Glutamatergic neuron (in vitro differentiated cells): Measurements from ENCODE around the gene RAP1GAP. TPM values are rescaled to one million over a fixed set of nuclear protein-coding genes. Genes with fewer than 3 reads are reported as not detected.
A peak's percentile ranks its signal among the peaks of the same experiment; 100 is the strongest.

ENCODE experiments used
- DNase-seq: peaks from one replicate; pipeline ENCODE4 v3.0.0; 2022
- H3K27ac Mint-ChIP-seq: one replicate; pipeline ENCODE4 v1.8.0; 2020; ENCODE audit warnings: mild to moderate bottlenecking, mixed read lengths, inconsistent platforms; ENCODE audit not compliant: unreplicated experiment
- H3K27me3 Mint-ChIP-seq: one replicate; pipeline ENCODE4 v1.8.0; 2020; ENCODE audit warnings: mild to moderate bottlenecking, moderate library complexity, mixed read lengths, inconsistent platforms; ENCODE audit not compliant: unreplicated experiment
- H3K36me3 Mint-ChIP-seq: one replicate; pipeline ENCODE4 v1.8.0; 2020; ENCODE audit warnings: mild to moderate bottlenecking, mixed read lengths, inconsistent platforms; ENCODE audit not compliant: unreplicated experiment
- H3K4me1 Mint-ChIP-seq: one replicate; pipeline ENCODE4 v1.8.0; 2020; ENCODE audit warnings: mild to moderate bottlenecking, low read depth, mixed read lengths, inconsistent platforms; ENCODE audit not compliant: unreplicated experiment
- H3K4me3 Mint-ChIP-seq: one replicate; pipeline ENCODE4 v1.8.0; 2020; ENCODE audit warnings: mild to moderate bottlenecking, mixed read lengths, inconsistent platforms; ENCODE audit not compliant: unreplicated experiment
- H3K9me3 Mint-ChIP-seq: one replicate; pipeline ENCODE4 v1.8.0; 2020; ENCODE audit warnings: mild to moderate bottlenecking, moderate library complexity, mixed read lengths, inconsistent platforms; ENCODE audit not compliant: unreplicated experiment
- total RNA-seq: library from RNA; stranded (reverse); fragmentation: NEBNext Ultra II Directional; extraction: Animal tissue kit (Norgen Biotek cat#: 25700); gene quantifications from one replicate; pipeline ENCODE4 v1.2.1, GENCODE V29; 2021; ENCODE audit not compliant: unreplicated experiment
- TF ChIP-seq, protein P1 (sequence below): fragments of 200-600 bp; sonication (generic); IDR thresholded peaks from one replicate; pipeline ENCODE4 v1.5.0; 2021; ENCODE audit not compliant: partially characterized antibody, unreplicated experiment

RAP1GAP gene
- total RNA-seq, 1 donor from 2014 or later: 4.8 TPM

DNA sequence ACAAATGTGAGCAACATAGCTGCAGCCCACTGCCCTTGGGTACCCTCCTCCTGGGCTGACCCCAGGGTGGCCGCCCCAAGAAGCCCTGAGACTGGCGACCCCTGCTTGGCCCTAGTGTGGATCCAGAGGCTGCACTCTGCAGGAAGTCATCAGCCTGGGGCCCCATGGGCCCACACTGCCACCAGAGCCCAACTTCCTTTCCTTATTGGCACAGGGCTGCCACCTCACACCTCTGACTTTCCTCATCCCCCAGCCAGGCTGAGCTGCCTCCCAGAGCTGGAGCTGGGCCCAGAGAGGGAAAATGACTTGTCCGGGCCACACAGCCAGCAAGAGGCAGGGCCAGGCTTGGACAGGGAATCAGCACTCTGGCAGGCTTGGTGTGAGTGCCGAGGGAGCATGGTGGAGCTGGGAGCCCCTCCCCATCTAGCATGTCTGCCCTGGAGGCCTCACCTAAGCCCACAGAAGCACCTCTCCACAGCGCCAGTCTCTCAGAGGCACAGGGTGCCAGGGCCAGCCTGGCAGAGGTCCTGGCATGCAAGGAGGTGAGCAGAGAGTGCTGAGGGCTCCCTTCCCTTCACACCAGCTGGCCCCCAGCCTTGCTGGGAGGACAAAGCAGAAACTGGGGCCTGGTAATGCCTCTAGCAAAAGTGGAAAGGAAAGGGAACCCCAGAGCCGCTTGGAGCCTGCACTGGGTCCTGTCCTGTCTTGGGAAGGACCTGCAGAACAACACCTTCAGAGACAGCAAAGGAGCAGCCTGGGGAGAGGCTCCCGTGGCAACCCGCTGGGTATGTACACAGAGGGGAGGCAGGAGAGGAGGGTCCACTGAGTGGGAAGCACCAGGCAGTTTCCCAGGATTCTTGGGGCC, 3.2 kb downstream of the RAP1GAP start:
- peak overlapping the region; percentile 42 for H3K4me3 Mint-ChIP-seq
- no peaks in the 10 kb centered on the region for H3K36me3 Mint-ChIP-seq
- TF ChIP-seq, protein P1, sequence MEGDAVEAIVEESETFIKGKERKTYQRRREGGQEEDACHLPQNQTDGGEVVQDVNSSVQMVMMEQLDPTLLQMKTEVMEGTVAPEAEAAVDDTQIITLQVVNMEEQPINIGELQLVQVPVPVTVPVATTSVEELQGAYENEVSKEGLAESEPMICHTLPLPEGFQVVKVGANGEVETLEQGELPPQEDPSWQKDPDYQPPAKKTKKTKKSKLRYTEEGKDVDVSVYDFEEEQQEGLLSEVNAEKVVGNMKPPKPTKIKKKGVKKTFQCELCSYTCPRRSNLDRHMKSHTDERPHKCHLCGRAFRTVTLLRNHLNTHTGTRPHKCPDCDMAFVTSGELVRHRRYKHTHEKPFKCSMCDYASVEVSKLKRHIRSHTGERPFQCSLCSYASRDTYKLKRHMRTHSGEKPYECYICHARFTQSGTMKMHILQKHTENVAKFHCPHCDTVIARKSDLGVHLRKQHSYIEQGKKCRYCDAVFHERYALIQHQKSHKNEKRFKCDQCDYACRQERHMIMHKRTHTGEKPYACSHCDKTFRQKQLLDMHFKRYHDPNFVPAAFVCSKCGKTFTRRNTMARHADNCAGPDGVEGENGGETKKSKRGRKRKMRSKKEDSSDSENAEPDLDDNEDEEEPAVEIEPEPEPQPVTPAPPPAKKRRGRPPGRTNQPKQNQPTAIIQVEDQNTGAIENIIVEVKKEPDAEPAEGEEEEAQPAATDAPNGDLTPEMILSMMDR: no peak
- peaks cover 17% of the 10 kb centered on the region for H3K4me1 Mint-ChIP-seq
- peaks cover 10% of the 10 kb centered on the region for H3K27me3 Mint-ChIP-seq
- H3K27ac Mint-ChIP-seq: peak overlapping the region; percentile 79
- peaks cover 10% of the 10 kb centered on the region for H3K9me3 Mint-ChIP-seq
- DNase-seq: no peak

DNA sequence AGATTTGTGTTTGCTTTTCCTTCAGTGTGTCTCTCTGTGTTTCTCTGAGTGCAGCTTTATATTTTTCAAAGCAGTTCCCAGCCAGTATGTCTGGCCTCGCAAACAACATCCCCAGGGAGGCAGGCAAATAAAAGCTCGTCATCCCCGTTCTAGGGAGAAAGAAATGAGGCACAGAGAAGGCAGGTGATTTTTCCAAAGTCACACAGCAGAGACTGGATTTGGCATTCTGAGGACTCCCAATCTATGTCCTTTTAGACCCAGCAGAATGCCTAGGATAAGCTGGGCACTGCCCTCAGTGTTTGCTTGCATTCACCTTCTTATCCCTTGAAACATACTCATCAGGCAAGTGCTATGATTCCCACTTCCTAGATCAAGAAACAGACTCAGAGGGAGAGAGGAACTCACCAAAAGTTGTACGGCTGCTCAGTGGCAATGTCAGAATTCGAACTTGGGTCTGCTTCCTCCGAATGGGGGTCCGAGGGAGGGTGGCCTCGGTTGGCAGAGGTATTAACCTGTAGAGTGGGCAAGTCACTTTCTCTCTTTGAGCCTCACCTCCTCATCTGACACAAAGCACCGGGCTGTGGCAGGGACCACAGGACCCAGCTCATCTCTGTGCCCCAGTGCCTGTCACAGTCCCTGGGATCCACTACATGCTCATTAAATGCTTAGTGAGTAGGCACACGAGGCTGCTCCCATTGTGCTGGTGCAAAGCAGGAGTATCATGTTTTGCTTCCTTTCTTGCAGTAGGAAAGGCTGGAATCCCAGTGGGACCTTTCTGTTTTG, 4.2 kb downstream of the RAP1GAP start:
- Mint-ChIP-seq H3K4me3 (no peak overlapping the region), H3K27ac (no peak overlapping the region), H3K4me1 (peaks cover 17% of the 10 kb centered on the region), H3K9me3 (peaks cover 10% of the 10 kb centered on the region), H3K36me3 (no peaks in the 10 kb centered on the region), H3K27me3 (peaks cover 11% of the 10 kb centered on the region)
- TF ChIP-seq, protein P1: no peak
- no peak for DNase-seq

DNA sequence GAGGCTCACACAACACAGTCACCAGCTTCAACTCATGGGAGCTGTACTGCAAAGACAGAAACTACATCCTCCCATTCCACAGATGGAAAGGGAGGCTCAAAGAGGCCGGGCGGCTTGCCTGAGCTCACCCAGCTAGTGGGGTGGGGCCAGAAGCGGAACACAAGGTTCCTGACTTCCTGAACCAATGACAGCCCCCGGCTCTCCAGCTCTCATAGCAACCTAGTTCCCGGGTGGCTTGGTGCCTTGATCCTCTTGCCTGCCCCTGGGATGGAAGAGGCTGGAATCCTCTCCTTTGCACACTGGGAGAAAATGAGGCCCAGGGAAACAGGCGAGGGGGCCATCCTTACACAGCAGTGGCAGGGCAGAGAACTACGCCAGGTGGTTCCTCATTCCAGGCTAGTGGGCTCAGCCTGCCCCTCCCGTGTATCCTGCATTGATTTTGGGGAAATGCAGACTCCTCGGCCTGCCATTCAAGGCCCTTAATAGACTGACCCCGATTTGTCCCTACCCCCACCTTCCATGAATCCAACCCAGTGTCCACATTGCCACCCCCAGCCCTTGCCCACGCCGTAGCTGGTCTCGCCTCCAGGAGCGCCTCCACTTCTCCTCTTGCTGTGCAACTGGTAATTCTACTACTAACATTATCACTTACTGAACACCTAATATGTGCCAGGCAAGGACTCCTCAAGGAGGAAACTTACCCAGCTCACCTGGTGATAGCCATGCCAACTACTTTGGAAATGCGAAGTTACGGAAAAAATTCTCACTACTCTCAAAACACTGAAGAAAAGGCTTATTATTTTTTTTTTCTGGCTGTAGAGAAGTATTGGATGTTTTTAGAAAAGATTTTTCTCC, 5.0 kb downstream of the RAP1GAP start:
- DNase-seq: no peak
- Mint-ChIP-seq H3K4me3 (no peak overlapping the region), H3K36me3 (no peaks in the 10 kb centered on the region), H3K9me3 (peaks cover 10% of the 10 kb centered on the region), H3K27me3 (peaks cover 16% of the 10 kb centered on the region), H3K27ac (peak overlapping the region; percentile 82), H3K4me1 (peaks cover 17% of the 10 kb centered on the region)
- TF ChIP-seq, protein P1: no peak

DNA sequence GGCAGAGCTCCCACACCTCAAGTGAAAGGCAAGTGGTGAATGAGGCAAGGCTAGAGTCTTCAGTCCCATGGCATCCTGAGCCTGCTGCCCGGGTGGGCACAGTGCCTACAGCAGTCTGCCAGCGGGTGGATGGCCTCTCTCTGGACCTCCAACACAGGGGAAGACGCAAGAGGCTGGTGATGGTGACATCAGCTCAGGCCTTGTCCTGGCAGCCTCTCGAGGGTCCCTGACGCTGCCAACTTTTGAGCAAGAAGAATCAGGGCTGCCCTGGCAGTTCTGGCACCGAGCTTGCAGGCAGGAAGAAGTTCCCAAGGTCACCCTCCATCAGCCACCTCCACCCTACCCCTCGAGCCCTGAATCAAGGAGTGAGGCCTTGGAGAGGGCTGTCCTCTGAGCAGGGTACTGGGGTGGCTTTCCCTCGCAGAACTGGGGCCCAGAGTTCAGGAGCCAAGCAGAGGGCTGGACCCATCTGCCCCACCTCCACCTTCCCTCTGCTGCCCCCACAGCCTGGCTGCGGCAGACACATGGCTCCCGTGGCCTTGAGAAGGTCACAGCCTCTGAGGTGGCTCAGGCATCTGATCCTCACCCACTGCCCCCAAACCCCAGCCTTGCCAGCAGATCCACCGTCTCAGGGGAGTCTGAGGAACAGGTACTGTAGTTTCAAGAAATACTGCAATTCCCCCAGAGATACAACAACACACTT, 5.8 kb downstream of the RAP1GAP start:
- TF ChIP-seq, protein P1: no peak
- Mint-ChIP-seq H3K9me3 (peaks cover 10% of the 10 kb centered on the region), H3K27ac (no peak overlapping the region), H3K36me3 (no peaks in the 10 kb centered on the region), H3K4me1 (peaks cover 17% of the 10 kb centered on the region), H3K4me3 (no peak overlapping the region), H3K27me3 (peaks cover 16% of the 10 kb centered on the region)
- DNase-seq: no peak
